ENCODE results near the gene SDCCAG8.

SDCCAG8 gene

DNA sequence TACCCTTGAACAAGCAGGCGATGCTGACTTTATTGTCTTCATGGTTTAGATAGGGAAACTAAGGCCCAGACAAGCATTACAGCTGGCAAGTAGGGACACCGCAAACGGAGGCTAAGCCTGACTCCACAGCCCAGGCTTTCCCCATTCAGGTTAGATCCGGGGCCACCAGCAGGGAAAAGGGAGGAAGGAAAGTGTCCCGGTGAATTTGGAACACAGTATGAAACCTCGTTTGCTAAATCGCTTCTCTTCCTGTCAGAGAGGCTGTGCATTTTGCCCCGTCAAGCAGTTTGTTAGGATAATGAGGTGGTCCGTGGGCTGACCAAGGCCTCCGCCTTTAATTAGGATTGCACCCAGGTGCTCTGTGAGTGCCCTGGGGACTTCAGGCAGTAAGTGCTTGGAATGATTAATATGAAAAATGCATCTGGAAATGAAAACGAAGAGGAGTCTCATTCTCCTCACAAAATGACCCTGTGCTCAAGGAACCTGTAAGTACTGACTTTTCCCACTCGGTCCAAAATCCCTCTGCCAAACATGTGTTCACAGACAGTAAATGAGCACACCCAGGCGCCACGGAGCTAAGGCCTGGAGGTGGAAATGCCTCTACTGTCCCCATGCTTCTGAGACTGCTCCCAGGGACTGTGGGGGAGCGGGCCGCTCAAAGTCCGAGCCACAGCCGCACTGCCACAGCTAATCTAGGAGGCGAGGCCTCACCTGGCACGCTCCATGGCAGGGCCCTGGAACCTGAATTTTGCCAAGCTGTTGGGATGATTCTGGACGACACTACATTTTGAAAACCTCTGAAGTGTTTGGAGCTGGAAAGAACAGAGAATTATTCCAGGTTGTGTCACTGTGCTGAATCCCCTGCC is 234.1 kb downstream of the SDCCAG8 start:
- DNase-seq: no peak

DNA sequence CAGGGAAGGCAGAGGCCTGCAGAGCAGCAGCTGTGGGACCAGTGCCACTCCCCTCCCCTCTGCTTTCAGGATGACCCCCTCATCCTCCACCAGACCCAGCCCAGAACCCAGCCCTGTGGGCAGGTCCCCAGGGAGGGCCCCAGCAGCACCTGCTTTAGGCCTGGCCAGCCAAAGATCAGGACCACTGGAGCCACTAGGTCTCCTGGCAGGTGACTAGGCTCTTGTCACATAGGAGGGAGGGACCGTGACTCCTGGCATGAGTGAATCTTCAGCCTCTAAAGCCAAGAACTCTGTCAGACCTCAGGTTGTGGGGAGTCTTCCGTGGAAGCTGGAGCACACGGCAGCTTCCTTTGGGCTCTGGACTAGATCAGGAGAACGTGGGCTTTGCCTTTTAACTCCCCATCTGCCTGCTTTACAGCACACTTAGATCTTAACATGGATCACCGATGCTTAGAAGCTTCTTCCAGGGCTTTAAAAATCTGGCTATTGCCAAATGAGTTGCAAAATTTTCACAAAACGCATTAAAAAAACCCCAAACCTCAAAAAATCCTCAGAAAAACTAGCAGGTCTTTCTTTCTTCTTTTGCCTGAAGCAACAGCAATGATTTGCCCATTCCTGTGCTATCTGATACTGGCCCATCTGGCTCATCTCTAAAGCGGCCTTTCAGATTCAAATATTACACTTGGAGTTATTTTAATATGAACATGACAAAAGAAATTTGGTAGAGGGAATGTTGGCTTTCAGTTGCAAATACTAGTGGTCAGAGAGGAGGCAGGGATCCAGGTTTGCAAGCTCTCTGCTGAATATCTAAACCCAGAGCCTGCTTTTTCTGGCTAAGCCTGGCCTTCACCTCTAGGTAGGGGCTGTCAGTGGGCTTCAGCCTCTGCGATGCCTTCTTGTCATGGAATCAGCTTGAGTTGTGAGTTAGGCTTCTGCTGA is 235.2 kb downstream of the SDCCAG8 start:
- DNase-seq: no peak

DNA sequence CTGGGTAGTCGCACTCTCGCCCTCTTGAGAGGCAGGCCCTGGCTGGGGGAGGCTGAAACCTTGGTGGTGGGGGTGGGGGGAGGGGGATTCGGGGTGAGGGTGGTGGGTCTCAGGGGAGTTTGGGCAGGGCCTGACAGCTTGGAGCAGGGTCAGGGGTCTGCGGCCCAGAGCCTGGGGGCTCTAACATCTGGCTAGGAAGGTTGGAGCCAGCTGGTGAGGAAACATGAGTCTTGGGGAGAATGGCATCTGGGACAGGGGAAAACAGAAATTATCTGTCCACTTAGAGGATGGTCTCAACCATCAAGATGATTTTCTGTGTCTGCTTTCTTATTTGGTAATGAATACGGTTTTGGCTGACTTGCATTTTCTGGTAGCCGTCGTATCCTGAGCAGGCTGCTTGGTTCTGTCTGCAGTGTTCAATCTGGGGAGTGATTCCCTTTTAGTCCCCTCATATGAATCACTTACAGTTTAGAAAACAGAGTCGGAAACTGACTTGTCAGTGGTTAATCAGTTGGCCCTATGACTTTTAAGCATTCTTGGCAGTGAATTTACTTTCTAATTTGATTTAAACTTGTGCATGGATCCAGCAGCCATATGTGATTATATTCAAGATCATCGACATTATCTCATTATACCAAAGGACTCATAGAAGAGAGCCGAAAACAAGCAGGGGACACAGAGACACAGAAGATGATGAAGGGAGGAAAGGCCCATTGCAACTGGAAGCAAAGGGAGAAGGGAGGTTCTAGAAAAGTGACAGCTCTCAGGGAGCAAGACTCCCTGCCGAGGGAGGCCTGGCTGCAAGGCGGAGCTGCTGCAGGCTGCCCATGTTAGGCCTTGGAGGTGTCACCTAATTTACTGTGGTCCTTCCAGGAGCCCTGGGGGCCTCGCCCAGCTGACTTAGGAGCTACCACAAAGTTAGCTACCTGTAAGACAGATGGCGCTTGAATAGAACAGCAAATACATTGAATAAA is 237.6 kb downstream of the SDCCAG8 start:
- DNase-seq: no peak

DNA sequence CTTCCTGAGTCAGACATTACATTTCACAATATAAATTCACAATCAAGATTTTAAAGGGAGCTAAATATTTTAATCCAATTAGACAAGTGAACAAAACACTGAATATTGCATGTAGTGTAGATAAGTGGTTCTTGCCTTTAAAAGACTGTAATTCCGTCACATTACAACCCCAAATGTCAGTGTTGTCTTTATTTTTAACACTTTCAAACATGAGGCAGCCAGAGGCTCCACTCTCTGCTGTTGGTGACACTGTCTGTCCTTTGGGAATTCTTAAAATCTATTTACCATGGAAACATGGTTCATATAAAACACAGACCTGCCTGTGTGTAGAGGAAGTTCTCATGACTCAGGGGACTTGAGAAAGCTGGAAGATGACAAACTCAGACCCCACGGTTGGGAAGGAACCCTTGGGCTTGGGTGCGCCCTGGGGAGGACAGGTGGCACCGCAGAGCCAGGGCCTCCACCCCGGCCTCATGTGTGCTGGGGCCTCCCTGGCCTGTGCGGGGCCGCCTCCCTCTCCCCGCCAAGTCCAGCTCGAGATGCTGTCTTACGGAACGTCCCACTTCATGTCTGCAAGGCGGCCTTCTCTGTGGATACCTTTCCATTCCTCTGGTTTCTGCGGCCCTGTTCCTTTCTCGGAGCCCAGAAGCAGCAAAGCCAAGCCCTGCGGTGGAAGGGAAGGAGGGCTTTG is 239.0 kb downstream of the SDCCAG8 start:
- no peak for DNase-seq

DNA sequence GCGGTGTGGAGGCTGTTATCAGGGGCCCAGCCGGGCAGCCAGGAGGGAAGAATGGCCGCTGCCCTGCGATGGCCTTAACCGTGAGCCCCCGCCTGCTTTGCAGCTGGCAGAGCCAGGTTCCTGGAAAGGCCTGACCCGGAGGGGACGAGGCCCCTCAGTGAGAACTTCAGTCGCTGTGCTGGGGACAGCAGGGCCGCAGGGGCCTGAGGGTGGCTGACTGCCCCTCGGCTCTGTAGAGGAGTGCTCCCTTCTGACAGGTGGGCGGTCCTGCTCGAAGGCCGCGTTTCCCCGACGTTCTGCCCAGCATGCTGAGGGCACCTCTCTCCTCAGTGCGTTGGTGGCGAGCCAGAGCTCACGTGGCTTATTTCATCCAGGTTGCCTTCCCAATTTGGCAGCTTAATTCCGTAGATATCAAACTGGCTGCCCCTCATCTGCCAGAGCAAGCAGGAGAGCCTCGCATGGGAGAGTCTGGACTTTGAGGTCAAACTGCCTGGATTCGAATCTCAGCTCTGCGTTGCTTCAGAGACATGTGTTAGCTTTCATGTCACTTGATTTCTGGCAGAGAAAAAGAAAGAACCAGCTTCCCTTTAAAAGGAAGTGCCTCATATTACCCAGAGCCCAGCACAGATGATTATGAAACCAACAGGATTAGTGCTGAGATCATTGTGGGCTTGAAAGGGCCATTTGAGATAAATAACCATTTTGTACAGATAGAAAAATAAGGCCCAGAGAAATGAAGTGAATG is 239.8 kb downstream of the SDCCAG8 start:
- DNase-seq: no peak

DNA sequence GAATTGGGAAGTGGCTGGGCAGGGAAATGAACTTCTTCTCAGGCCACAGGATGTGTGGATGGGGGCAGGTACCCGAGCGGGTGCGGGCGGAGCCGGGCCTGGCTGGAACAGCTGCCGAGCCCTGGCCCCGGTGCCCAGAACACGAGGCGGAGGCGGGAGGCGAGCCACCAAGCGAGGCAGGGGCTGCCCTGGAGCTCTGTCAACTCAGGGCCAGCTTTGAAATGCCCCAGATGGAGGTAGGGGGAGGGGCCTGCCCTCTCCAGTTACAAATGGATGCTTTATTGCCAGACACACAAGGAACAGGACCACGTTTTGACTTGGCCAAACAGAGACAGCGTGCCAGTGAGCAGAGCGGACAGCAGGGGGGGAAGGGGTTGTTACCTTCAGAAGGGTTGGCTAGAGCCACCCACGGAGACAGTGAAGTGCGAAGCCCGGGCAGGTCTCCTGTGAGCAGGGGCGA is 240.4 kb downstream of the SDCCAG8 start:
- DNase-seq: no peak

DNA sequence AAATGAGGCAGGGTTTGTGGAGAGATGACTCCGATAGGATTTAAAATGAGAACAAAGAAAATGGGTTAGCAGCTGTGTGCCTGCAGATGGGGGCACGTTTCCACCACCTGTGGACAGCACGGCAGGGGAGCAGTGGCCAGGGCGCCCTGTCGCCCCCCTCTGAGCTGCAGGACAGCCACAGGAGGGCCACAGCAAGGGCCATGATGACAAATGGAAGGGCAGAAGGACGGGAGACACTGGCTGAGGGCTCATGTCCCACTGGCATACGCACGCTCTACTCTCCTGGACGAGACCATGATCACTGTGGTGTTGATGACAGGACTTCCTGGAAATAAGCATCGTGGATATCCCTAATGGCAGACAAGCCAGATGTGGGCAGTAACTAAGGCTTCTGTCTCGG is 241.0 kb downstream of the SDCCAG8 start:
- DNase-seq: no peak

DNA sequence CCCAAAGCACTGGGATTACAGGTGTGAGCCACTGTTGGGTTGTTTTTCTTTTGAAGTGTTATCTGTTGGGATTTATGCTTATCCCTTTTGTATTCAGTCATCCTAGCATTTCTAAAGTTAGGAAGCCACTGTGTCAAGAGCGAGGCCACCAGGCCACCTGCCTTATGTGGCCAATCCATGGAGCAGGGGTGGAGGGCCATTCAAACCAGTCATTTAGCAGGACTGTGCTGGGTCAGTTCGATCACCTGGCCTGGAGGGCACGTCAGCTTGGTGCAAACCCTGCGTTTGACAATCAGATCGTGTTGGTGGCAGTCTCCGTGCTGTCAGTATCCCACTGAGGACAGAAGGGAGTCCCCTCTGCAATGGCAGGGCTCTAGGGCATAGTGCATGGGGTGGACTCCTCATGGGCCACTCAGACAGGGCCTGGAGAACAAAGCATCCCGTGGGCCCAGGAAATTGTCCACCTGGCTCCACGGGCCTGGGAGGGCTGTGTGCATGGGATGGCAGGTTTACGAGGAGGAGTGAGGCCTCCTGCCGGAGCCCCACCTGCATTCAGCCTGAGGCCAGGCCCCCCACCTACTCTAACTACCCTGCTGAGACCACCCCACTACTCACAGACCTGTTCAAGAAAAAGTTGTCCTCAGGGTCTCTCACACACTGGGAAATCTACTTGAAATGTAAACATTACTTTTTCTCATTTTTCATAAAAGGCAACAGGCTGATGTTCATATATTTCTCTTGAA is 242.3 kb downstream of the SDCCAG8 start:
- no peak for DNase-seq

DNA sequence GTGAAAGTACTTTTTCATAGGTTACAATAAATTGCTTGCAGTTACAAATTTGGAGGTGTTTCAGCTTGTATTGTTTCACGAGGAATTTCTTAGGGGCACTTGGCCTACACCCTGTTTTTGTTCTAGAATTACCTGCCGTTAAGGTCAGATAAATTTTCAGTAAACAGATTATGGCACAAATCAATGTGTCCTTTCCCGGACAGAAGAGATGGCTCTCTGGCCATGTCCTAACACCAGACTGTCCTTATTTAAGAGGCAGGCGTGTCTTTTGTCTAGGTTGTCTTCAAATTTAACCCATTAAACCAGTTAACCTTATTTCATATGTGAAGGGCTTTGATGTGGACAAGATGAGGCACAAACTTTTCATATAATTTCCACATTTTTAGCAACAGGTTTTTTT is 243.4 kb downstream of the SDCCAG8 start:
- no peak for DNase-seq

DNA sequence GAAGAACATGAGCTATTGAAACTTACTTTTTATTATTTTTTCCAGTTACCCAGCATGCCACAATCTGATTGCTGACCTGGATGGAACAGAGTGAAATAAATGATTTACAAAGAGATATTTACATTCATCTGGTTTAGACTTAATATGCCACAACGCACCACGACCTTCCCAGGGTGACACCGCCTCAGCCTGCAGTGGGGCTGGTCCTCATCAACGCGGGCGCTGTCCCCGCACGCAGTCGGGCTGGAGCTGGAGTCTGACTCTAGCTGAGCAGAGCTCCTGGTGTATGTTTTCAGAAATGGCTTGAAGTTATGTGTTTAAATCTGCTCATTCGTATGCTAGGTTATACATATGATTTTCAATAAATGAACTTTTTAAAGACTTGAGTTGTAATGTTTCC is 243.9 kb downstream of the SDCCAG8 start:
- no peak for DNase-seq

DNA sequence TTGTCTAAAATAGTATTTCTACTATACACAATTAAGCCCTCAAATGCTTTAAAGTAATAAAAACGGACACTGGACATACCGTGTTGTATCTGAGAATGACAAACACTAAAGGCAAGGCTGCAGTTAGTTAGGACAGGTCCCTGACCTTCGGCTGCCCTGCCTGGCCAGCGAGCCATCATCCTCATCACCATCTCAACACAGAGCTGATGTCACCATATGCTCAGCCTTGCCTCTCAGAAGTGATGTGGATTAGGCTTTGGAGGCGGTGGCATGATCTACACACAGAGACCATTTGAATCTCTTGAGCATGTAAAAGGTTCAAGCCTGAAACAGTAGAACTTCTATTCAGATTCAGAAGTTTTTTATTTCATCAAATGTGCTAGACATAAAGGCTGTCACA is 244.7 kb downstream of the SDCCAG8 start:
- no peak for DNase-seq

DNA sequence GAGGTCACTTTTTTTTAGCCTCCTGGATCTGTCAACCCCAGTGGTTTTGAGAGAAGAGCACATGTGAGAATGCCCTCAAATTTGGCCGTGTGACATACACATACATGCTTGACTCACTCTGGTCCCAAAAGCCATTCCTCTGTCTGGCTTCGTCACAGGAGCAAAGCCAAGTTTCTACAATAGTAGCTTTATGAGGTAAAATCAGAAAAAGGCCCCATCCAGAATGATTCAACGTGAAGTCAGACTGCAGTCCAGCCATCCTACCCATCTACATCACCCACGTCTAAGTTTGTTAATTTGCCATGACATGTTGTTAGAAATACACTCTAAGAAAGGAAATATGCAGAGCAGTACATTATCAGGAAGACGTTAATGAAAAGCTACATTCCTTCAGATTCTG is 245.2 kb downstream of the SDCCAG8 start:
- no peak for DNase-seq

DNA sequence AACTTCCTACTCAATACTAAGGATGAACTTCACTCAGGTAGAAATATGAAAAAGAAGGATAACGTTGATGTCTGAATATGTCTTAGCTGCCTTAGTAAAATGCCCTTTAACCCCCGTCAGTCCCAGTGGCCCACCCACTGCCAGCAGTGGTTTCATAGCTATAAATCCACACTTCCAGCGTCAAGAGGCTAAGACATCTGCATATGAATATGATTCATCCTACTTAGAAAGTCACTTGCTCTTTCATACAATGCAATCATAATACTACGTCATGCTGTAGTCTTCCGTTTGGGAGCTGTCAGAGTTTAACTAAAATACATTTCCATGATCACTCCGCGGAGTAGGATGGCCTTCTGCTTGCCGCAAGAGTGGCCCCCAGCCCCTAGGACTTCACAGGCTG is 247.3 kb downstream of the SDCCAG8 start:
- no peak for DNase-seq

DNA sequence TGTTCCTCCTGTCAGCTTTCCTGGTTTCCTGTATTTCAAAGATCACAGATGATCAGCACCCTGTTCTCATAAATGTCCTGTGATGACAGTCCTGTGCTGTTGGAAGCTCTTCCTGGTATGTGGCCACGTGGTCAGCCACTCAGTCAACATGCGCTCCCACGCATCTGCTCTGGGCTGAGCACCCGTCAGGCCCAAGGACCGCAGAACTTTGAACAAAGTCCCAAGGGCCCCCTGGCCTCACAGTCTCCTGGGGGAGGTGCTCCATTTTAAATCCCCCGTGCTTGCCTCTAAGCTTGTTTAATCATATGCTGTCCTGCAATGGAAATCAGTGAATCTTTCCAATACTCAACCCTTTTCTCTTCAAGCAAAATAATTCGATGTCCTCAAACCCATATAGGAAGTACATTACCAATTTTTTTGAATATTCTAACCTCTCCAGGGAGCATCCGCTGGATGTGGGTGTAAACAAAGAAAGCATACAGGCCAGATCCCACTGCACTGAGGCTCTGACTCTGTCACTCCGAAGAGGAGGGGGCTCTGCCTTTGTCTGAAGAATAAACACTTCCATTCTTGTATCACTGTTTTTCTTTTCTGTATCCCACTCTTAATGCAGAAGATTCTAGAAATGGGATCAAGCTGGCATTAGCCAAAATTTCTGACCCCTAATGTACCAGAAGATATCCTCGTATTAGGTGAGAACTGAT is 250.3 kb downstream of the SDCCAG8 start:
- no peak for DNase-seq

DNA sequence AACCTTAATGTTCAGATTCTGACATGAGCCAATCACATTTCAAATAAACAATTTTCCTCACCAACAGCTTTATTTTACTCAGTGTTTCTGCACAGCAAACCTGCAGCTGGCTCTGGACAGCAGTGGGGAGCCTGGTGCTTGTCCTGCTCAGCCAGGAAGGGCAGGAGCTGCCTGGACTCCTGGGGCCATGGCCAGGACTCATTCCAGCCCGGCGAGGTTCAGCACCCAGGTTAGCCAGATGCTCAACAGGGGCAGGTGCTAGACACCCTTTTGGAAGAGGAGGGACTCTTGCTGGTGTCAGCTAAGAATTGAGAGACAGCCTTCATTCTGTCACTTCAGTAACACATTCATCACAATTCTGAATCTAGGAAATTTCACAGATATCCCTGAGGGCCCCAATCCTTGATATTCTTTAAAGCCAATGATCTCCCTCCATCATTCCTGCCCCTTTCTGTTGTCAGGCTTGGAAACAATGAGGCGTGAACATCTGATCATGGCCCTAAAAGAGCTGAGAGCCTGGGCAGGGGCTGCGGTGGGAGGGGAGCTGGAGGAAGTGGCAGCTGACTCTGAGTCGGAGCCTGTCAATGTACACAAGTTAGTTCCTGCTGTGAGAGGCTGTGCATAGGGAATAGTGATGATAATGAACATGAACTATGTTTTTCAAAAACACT is 251.3 kb downstream of the SDCCAG8 start:
- no peak for DNase-seq

DNA sequence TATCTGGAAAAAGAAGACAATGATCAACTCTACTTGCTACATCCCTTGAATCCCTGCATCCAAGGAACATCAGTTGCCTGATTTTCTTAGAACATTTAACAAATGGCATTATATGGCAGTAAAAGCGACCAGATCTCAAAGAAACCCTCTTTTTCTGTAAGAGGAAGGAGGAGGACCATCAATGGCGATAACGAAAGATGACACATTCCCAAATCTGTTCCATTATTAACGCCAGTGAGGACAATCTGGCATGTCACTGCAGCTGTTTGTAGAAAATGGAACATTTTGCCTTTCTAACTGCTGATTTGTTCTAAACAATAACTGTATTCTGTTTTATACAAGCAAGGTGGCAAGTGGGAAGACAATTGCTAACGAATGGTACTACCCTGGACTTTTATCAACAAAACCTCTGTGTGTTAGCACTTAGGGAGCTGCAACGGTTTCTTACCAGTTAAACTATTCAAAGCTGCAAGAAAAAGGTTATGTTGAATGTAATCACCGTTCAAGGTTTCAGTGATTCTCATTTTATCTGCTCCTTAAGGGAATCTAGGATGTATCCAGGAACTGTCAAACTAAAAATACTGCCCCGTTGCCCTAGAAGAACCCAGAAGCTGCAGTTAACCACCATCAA is 251.9 kb downstream of the SDCCAG8 start:
- no peak for DNase-seq

DNA sequence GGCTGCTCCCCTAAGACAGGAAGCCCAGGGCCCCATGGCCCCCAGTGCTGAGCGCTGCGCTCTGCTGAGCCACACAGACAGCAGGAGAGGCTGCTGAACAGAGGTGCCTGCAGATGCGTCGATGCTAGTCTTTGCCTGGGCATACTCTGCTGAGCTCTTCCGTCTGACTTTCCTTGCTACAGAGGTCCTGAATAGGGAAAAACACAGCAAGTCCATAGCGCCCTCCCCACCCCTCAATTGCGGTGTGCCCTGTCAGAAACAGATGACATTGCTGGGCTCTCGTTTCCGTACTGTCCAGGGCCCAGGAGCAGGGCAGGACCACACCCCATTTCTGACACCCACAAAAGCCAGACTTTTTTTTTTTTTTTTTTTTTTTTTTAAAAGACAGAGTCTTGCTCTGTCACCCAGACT is 252.5 kb downstream of the SDCCAG8 start:
- no peak for DNase-seq

DNA sequence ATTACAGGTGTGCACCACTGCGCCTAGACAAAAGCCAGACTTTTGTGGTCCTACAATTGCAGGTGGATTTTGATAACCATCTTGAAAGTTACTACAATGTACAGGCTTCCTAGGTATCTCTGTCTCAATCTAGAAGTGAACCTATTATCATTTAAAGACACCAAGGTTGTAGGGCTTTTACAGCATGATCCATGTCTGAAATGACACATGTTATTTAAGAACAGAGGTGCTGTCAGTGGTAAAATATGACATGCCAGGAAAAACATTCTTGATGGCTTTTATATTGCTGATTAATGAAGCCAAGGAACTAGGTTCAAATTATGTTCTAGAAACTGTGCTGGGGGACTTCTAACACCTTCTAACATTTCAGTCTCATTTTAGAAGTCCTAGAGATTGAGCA is 253.1 kb downstream of the SDCCAG8 start:
- DNase-seq: no peak

DNA sequence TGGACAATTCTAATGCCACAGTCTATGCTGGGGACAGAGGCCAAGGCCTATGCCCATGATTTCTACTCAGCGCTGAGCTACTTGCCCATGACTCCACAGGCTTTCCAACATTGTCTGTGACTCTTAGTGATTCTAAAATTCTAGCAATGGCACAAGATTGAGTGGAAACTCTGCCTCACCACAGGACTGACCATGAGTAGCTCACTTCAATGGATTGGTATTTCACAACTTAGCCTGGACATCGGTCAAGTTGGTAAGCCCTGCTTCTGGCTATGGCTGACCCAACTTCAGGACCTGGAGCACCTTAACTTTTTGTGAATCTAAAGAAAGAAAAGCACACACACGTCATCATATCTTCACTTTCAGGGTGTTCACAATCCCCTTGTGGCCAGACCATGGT is 255.1 kb downstream of the SDCCAG8 start:
- no peak for DNase-seq

Measured in activated CD4-positive, alpha-beta T cell treated with anti-CD3 and anti-CD28 coated beads for 1 hour (primary cell).